Subcutaneous abdominal adipose tissue (tissue), 5 donors: Measurements from ENCODE around the gene EFNA3.

Experiments
- H3K27ac ChIP-seq: one replicate; pipeline ENCODE4 v1.7.0; 2013; ENCODE audit warnings: low read depth, mild to moderate bottlenecking, inconsistent platforms, low read length, moderate library complexity
- H3K27me3 ChIP-seq, 5 donors: one replicate each; pipeline ENCODE4 v1.7.0; 2013; ENCODE audit warnings: low read length in 5 of 5, inconsistent platforms in 1 of 5; ENCODE audit not compliant: control insufficient read depth in 5 of 5, insufficient read depth in 4 of 5
- H3K36me3 ChIP-seq, 5 donors: one replicate each; pipeline ENCODE4 v1.7.0; 2013; ENCODE audit warnings: low read length in 5 of 5; ENCODE audit not compliant: control insufficient read depth in 5 of 5, insufficient read depth in 5 of 5
- H3K4me1 ChIP-seq, 5 donors: one replicate each; pipeline ENCODE4 v1.7.0; 2013; ENCODE audit warnings: low read length in 5 of 5, mild to moderate bottlenecking in 3 of 5, moderate library complexity in 1 of 5; ENCODE audit not compliant: control insufficient read depth in 5 of 5, insufficient read depth in 5 of 5
- H3K4me3 ChIP-seq, 5 donors: one replicate each; pipeline ENCODE4 v1.7.0; 2013; ENCODE audit warnings: low read length in 5 of 5, low read depth in 1 of 5
- H3K9ac ChIP-seq, 5 donors: one replicate each; pipeline ENCODE4 v1.7.0; 2013; ENCODE audit warnings: low read length in 5 of 5, mild to moderate bottlenecking in 4 of 5, moderate library complexity in 3 of 5
- H3K9me3 ChIP-seq, 5 donors: one replicate each; pipeline ENCODE4 v1.7.0; 2013; ENCODE audit warnings: low read length in 5 of 5; ENCODE audit not compliant: control insufficient read depth in 5 of 5
- donor health status: healthy.
- donor health status: healthy.
- donor health status: healthy.
- donor health status: healthy.
- donor health status: healthy.

EFNA3 gene

GRCh38 chr1:155037851-155038441, 40.7 kb upstream of the EFNA3 start:
- no peak overlapping the region for H3K4me3 ChIP-seq
- H3K9ac ChIP-seq: no peak overlapping the region
- H3K27ac ChIP-seq: no peak overlapping the region
- H3K9me3 ChIP-seq: no peaks in the 10 kb centered on the region
- H3K36me3 ChIP-seq: no peaks in the 10 kb centered on the region
- no peaks in the 10 kb centered on the region for H3K27me3 ChIP-seq
- H3K4me1 ChIP-seq: peaks cover 0 to 23% (median 18%) of the 10 kb centered on the region in 5 donors

- H3K9me3 ChIP-seq: no peaks in the 10 kb centered on the region
- H3K27ac ChIP-seq: no peak overlapping the region
- no peak overlapping the region for H3K4me3 ChIP-seq
- no peaks in the 10 kb centered on the region for H3K27me3 ChIP-seq
- H3K4me1 ChIP-seq: peaks cover 0 to 23% (median 18%) of the 10 kb centered on the region in 5 donors
- H3K9ac ChIP-seq: no peak overlapping the region
- no peaks in the 10 kb centered on the region for H3K36me3 ChIP-seq
Measured at GRCh38 chr1:155038602-155039307, 39.9 kb upstream of the EFNA3 start.

- Histone ChIP-seq H3K4me1 (peaks cover 0 to 23% (median 18%) of the 10 kb centered on the region in 5 donors), H3K27me3 (no peaks in the 10 kb centered on the region), H3K4me3 (no peak overlapping the region), H3K9me3 (no peaks in the 10 kb centered on the region), H3K36me3 (no peaks in the 10 kb centered on the region), H3K9ac (no peak overlapping the region), H3K27ac (no peak overlapping the region)
Measured at GRCh38 chr1:155039308-155039669, 39.3 kb upstream of the EFNA3 start.

- Histone ChIP-seq H3K9ac (no peak overlapping the region), H3K4me1 (peaks cover 5 to 34% (median 28%) of the 10 kb centered on the region in 5 donors), H3K9me3 (no peaks in the 10 kb centered on the region), H3K27me3 (no peaks in the 10 kb centered on the region), H3K4me3 (no peak overlapping the region), H3K27ac (no peak overlapping the region), H3K36me3 (no peaks in the 10 kb centered on the region)
Measured at GRCh38 chr1:155040358-155041093, 38.1 kb upstream of the EFNA3 start.

GRCh38 chr1:155042789-155043188, 35.8 kb upstream of the EFNA3 start:
- no peak overlapping the region for H3K9ac ChIP-seq
- no peaks in the 10 kb centered on the region for H3K27me3 ChIP-seq
- no peak overlapping the region for H3K4me3 ChIP-seq
- no peak overlapping the region for H3K27ac ChIP-seq
- H3K9me3 ChIP-seq: no peaks in the 10 kb centered on the region
- no peaks in the 10 kb centered on the region for H3K36me3 ChIP-seq
- peaks cover 5 to 20% (median 17%) of the 10 kb centered on the region in 5 donors for H3K4me1 ChIP-seq

- Histone ChIP-seq H3K27me3 (no peaks in the 10 kb centered on the region), H3K4me1 (peaks cover 5 to 19% (median 17%) of the 10 kb centered on the region in 5 donors), H3K9me3 (no peaks in the 10 kb centered on the region), H3K36me3 (no peaks in the 10 kb centered on the region), H3K9ac (no peak overlapping the region), H3K4me3 (no peak overlapping the region), H3K27ac (no peak overlapping the region)
Measured at GRCh38 chr1:155043301-155043702, 35.3 kb upstream of the EFNA3 start.

GRCh38 chr1:155043793-155044192, 34.8 kb upstream of the EFNA3 start:
- no peak overlapping the region for H3K4me3 ChIP-seq
- no peak overlapping the region for H3K9ac ChIP-seq
- H3K27ac ChIP-seq: no peak overlapping the region
- peaks cover 5 to 19% (median 14%) of the 10 kb centered on the region in 5 donors for H3K4me1 ChIP-seq
- no peaks in the 10 kb centered on the region for H3K36me3 ChIP-seq
- H3K27me3 ChIP-seq: no peaks in the 10 kb centered on the region
- H3K9me3 ChIP-seq: no peaks in the 10 kb centered on the region

- Histone ChIP-seq H3K36me3 (no peaks in the 10 kb centered on the region), H3K4me3 (no peak overlapping the region), H3K27ac (no peak overlapping the region), H3K9ac (peak overlapping the region in 1 of 5 donors; percentile 11), H3K4me1 (peaks cover 5 to 19% (median 10%) of the 10 kb centered on the region in 5 donors), H3K27me3 (no peaks in the 10 kb centered on the region), H3K9me3 (no peaks in the 10 kb centered on the region)
Measured at GRCh38 chr1:155044365-155044764, 34.3 kb upstream of the EFNA3 start.

GRCh38 chr1:155044812-155045657, 33.6 kb upstream of the EFNA3 start:
- H3K9ac ChIP-seq: peak overlapping the region in 1 of 5 donors; percentile 11
- H3K4me3 ChIP-seq: no peak overlapping the region
- no peak overlapping the region for H3K27ac ChIP-seq
- H3K36me3 ChIP-seq: no peaks in the 10 kb centered on the region
- no peaks in the 10 kb centered on the region for H3K9me3 ChIP-seq
- peaks cover 10 to 26% (median 16%) of the 10 kb centered on the region in 5 donors for H3K4me1 ChIP-seq
- H3K27me3 ChIP-seq: no peaks in the 10 kb centered on the region
